CD4-positive, alpha-beta T cell treated with Interleukin-12 subunit alpha and Interleukin-12 subunit beta, for 1 hour (primary cell): ENCODE measurements around the gene AEBP1.

Experiments
- DNase-seq: peaks from one replicate; pipeline ENCODE4 v3.0.0-alpha.2; 2020

Gene AEBP1

DNA sequence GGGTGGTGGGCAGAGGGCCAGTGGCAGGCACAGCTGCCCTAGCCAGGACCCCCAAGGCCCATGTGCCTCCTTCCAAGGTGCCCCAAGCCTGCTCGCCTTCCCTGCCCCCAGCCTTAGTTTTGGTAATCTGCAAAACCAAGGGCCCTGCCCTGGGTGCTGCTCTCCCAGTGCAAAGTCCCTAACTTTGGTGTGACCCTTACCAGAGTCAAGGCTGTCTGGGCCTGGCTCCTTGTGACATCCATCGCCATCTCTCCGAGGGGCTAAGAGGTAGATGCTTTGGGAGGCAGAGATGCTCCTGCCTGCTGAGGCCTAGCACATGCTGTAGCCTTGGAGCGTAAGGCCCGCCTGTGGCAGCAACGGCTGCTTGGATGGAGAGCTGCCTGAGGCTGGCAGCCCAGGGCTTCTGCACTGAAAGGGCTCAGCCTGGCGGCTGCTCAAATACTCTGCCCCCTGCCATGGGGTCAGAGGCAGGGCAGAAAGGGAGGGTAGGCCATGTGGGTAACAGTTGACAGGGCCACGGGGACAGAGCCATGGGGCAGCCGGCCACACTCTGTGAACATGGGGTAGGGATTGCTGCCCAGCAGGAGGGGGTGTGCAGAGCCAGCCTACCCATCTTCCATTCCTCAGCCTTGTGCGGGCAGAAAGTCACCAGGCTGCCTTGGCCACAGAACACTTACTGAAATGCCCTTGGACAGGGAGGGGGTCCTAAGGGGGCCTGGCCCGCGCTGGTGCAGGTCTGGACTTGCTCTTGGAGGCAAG is 54.9 kb downstream of the AEBP1 start:
- DNase-seq = no peak

- no peak for DNase-seq
These were observed 55.9 kb downstream of the AEBP1 start for GRCh38 chr7:44159824-44160630.

GRCh38 chr7:44161371-44161770 is 57.2 kb downstream of the AEBP1 start:
- DNase-seq = no peak

- DNase-seq = no peak
These were observed 58.0 kb downstream of the AEBP1 start for GRCh38 chr7:44162179-44162578.

DNA sequence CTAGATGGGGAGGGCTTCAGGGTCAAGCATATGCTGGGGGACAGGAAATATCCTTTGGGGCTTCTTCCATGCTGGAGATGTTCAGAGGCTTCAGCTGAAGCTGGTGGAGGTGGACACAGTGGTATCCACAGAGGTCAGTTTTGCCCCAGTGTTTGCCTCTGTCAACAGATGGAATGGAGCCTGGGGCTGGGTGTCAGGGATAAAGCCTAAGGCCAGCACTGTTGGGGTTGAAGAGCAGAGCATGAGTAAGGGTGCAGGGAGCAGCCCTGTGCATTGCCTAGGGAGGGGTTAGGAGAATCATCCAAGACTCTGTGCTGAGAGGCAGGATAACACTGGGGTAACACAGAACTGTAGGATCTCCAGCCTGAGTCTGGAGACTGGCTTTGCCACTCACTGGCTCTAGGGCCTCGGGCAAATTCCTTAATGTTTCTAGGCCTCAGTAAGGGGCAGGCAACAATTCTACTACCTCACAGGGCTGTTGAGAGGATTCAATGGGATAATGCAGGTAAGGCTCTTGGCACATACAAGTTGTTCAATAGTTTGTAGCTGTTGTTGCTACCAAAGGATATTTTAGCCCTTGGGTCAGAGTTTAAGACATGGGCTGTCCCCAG is 58.7 kb downstream of the AEBP1 start:
- DNase-seq = no peak

DNA sequence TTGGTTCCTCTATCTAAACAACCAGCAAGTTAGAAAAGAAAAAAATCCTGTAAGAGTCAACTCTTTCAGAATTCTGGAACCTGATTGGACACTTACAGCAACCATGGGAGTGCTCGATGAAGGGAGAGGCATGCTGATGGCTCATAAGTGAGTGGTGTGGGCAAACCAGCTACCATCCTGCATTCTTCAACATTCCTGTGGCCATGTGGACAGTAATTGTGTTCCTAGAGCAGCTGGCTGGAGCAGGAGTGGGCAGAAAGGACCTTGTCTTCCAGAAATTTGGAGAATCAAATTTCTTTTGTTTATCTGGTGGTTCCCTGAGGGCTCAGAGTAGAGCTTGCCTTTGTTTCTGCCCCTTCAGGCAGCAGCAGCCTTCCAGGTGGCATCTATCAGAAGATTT is 59.4 kb downstream of the AEBP1 start:
- DNase-seq = no peak
